SU-DHL-6 (cell line): ENCODE measurements around the gene BRIP1.

Source experiments
- H2AFZ ChIP-seq: fragments of 200-600 bp; sonication (generic); 2 replicates; pipeline ENCODE4 v1.6.1; 2014; ENCODE audit warnings: low read depth, mild to moderate bottlenecking, moderate library complexity, mixed read lengths, antibody characterized with exemption, low read length; ENCODE audit not compliant: severe bottlenecking
- H3F3A ChIP-seq: fragments of 200-600 bp; shearing (Covaris generic); 2 replicates; pipeline ENCODE4 v1.6.0; 2016; ENCODE audit warnings: antibody characterized with exemption, mild to moderate bottlenecking; ENCODE audit not compliant: insufficient read depth
- H3K27ac ChIP-seq: fragments of 200-600 bp; sonication (generic); 2 replicates; pipeline ENCODE4 v1.5.1; 2016; ENCODE audit warnings: low read depth, mild to moderate bottlenecking, low read length, moderate library complexity, mixed read lengths
- H3K27me3 ChIP-seq: fragments of 200-600 bp; sonication (generic), shearing (Covaris generic); 2 replicates; pipeline ENCODE4 v1.6.0; 2014; ENCODE audit warnings: mild to moderate bottlenecking, low read length
- H3K36me3 ChIP-seq: fragments of 200-600 bp; sonication (generic); 2 replicates; pipeline ENCODE4 v1.6.1; 2014; ENCODE audit warnings: mild to moderate bottlenecking, low read length, mixed read lengths
- H3K4me2 ChIP-seq: fragments of 300-600, 200-600 bp; shearing (Covaris generic), sonication (generic); 2 replicates; pipeline ENCODE4 v1.6.0; 2014; ENCODE audit warnings: low read length, low read depth, mild to moderate bottlenecking; ENCODE audit not compliant: poor library complexity, severe bottlenecking
- H3K4me3 ChIP-seq: fragments of 200-600 bp; sonication (generic); 2 replicates; pipeline ENCODE4 v1.5.1; 2014; ENCODE audit warnings: antibody characterized with exemption, low read length, mild to moderate bottlenecking, mixed read lengths; ENCODE audit not compliant: insufficient read depth, poor library complexity, severe bottlenecking
- H3K79me2 ChIP-seq: fragments of 200-600 bp; sonication (generic); 2 replicates; pipeline ENCODE4 v1.6.1; 2014; ENCODE audit warnings: mild to moderate bottlenecking, low read length, moderate library complexity; ENCODE audit not compliant: insufficient read depth
- H3K9ac ChIP-seq: fragments of 200-600 bp; sonication (generic); 2 replicates; pipeline ENCODE4 v1.7.0; 2014; ENCODE audit warnings: mild to moderate bottlenecking, low read length
- H3K9me2 ChIP-seq: fragments of 200-600 bp; sonication (generic); replicated peaks from 2 replicates; pipeline ENCODE4 v1.6.1; 2014; ENCODE audit warnings: low read length; ENCODE audit not compliant: insufficient read depth
- H3K9me3 ChIP-seq: fragments of 200-600 bp; sonication (generic); 2 replicates; pipeline ENCODE4 v1.6.1; 2014; ENCODE audit warnings: low read length, mixed read lengths; ENCODE audit not compliant: insufficient read depth
- H4K20me1 ChIP-seq: fragments of 200-600 bp; sonication (generic); 2 replicates; pipeline ENCODE4 v1.6.1; 2014; ENCODE audit warnings: low read depth, mild to moderate bottlenecking, antibody characterized with exemption, low read length, moderate library complexity, mixed read lengths
- CTCF ChIP-seq: fragments of 200-600 bp; sonication (generic); IDR thresholded peaks from one replicate; pipeline ENCODE4 v1.5.1; 2017; ENCODE audit warnings: antibody characterized with exemption, mild to moderate bottlenecking, low read length, moderate library complexity; ENCODE audit not compliant: insufficient read depth, poor library complexity, severe bottlenecking
- EZH2phosphoT487 ChIP-seq: fragments of 200-600 bp; sonication (generic), shearing (Covaris generic); conservative IDR thresholded peaks from 2 replicates; pipeline ENCODE4 v1.6.1; 2018; ENCODE audit warnings: mild to moderate bottlenecking, antibody characterized with exemption, low read length, moderate library complexity, mixed read lengths

Gene BRIP1

GRCh38 chr17:61662186-61662585, 201.1 kb downstream of the BRIP1 start:
- Histone ChIP-seq H2AFZ (no peak overlapping the region), H3K9me3 (no peaks in the 10 kb centered on the region), H3K36me3 (no peaks in the 10 kb centered on the region), H3K4me2 (no peak overlapping the region), H3K79me2 (no peaks in the 10 kb centered on the region), H3K9ac (no peak overlapping the region), H3F3A (no peaks in the 10 kb centered on the region), H3K27me3 (no peaks in the 10 kb centered on the region), H3K9me2 (no peaks in the 10 kb centered on the region), H4K20me1 (no peaks in the 10 kb centered on the region), H3K4me3 (no peak overlapping the region), H3K27ac (no peak overlapping the region)
- TF ChIP-seq CTCF (no peak), EZH2phosphoT487 (no peak)

- Histone ChIP-seq H3K9ac (no peak overlapping the region), H3F3A (no peaks in the 10 kb centered on the region), H4K20me1 (no peaks in the 10 kb centered on the region), H3K27ac (no peak overlapping the region), H3K9me3 (no peaks in the 10 kb centered on the region), H3K36me3 (no peaks in the 10 kb centered on the region), H3K27me3 (no peaks in the 10 kb centered on the region), H3K4me3 (no peak overlapping the region), H3K4me2 (no peak overlapping the region), H2AFZ (no peak overlapping the region), H3K79me2 (no peaks in the 10 kb centered on the region), H3K9me2 (no peaks in the 10 kb centered on the region)
- TF ChIP-seq CTCF = no peak
- no peak for TF ChIP-seq EZH2phosphoT487
Observed at GRCh38 chr17:61660746-61661485, 202.4 kb downstream of the BRIP1 start.

GRCh38 chr17:61659437-61659836, 203.9 kb downstream of the BRIP1 start:
- Histone ChIP-seq H3K36me3 (no peaks in the 10 kb centered on the region), H3K27ac (no peak overlapping the region), H3K9me3 (no peaks in the 10 kb centered on the region), H3F3A (no peaks in the 10 kb centered on the region), H3K4me3 (no peak overlapping the region), H3K27me3 (no peaks in the 10 kb centered on the region), H2AFZ (no peak overlapping the region), H3K9me2 (no peaks in the 10 kb centered on the region), H4K20me1 (no peaks in the 10 kb centered on the region), H3K9ac (no peak overlapping the region), H3K4me2 (no peak overlapping the region), H3K79me2 (no peaks in the 10 kb centered on the region)
- no peak for TF ChIP-seq CTCF
- no peak for TF ChIP-seq EZH2phosphoT487
